Stimulated activated CD8-positive, alpha-beta memory T cell treated with anti-CD3 and anti-CD28 coated beads, Interleukin-7, amount 100 ng/mL, for 48 hours (primary cell): ENCODE data around the gene SLC35F3.

Source experiments
- DNase-seq, 2 donors: peaks; one replicate each; pipeline ENCODE4 v3.0.0-alpha.2; 2020; ENCODE audit warnings: low read depth in 1 of 2; ENCODE audit errors: extremely low read depth in 1 of 2

Gene SLC35F3

DNA sequence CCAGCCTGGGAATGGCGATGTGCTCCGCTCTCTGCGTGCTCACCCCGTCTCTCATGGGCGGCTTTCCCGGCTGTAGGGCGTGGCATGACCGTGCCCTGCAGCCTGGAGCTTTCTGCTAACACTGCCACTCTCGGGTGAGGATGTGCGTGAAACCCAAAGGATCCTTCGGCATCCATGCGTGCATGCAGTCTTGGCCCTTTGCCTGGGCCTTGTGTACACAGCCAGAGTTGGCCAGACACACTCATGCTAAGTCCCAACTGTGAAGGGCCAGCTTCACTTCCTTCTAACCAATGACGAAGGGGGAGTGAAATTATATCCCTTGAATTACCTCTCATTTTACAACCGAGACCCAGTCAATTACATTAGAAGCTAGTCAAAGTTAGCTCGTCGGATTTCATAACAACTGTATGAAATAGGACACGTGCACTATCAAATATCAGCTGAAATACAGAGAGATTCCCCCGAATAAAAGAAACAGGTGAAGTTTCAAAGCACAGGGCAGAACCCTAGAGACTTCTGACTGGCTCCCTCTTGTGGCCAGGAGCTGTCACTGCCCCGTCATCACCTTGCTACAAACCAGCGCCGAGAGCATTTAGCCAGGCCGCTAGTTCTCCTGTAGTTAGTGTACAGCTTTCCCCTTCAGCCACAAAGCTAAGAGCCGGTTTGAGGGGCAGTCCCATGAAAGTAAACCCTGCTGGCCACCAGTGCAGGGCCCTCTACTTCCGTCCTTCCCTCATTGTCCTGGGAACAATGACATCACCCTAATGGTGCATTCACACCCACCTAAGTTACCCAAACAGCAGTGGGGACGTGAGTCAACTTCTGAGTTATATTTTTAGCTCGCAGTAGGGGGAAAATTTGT lies 405.4 kb downstream of the SLC35F3 start:
- peak; percentile 33 to 50 for DNase-seq

DNA sequence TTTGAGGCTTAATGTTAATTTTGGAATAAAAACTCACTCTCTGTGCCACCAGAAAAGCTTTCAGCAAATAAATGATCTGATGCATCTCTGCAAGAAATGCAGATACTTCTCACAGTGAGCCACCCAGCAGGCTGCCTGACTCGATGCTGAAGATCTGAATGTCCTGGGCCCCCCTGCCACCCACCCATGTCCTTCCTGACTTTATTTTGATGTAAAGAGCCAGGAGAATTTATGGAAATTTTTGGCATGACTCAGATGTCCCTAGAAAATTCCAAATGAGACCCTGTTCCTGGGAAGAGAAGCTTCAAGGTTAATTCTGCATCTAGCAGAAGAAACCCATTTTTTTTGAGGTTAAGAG lies 406.0 kb downstream of the SLC35F3 start:
- DNase-seq = no peak

DNA sequence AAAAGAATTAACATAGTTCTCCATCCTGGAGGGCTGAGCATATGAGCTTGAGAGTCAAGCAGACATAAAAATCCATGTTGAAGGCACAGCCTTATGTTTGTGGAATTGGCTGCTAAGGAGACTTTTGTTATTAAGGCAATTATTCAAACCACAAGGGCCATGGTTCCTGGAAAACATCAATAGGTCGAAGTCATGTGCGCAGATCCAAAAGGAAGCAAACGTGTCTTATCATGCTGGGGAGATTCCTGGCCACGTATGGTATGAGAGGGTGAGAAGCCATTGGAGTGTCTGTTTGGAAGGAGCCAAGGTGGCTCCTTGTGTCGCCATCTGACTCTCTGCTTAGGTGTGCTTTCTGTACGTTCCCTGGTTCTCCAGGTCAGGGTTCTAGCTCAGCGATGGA lies 406.9 kb downstream of the SLC35F3 start:
- no peak for DNase-seq

DNA sequence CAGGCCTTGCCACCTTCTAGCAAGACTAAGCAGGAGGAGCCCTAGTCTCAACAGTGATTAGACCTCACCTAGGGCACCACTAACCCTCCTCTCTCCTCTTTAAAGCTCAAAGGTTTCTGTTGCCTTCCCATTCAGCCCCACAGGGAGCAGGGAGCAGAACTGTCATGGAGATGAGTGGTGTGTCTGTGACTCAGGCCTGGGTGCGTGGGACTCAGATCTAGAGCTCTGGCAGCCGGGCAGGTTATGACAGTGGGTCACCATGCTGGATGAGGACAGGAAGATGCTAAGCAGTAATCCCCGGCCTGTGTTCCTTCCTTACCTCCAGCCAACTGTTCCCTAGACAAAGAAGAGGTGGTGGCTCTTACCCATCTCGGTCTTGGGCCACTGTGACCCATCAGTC lies 408.7 kb downstream of the SLC35F3 start:
- no peak for DNase-seq

DNA sequence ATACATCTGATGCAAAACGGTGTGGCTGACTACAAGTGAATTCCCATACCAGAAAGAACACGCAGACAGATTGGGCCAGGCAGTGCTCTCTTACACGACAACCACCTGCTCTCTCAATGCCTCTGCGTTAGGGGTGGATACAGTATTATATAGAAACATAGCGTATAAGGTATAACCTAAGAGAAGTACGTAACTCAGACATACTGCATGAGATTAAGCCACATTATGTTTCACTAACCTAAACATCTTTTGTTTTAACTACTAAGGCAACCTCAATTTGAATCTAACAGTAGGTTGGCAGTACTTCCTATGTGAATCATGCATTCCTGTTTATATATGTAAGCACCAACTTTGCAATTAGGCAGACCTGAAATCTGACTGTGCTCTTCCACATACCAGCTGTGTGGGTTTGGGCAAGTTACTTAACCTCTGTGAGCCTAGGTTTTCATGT lies 410.6 kb downstream of the SLC35F3 start:
- no peak for DNase-seq

DNA sequence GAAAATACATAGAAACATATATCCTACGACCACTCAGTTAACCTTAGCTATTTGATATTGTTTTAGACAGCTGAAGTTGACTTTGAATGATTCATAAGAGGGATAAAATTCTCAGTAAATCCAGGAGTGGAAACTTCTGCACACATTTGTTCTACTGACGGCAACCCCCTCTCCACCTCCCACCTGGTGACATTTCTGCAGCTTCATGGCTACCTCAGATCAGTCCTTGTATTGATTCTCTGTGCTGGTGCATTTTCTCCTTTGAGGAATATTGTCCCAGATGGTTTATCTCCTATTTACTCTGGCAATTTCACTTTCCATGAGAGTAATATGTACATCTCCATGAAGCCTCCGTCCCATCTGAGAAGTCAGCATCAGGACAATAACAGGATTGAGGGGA lies 411.1 kb downstream of the SLC35F3 start:
- no peak for DNase-seq

DNA sequence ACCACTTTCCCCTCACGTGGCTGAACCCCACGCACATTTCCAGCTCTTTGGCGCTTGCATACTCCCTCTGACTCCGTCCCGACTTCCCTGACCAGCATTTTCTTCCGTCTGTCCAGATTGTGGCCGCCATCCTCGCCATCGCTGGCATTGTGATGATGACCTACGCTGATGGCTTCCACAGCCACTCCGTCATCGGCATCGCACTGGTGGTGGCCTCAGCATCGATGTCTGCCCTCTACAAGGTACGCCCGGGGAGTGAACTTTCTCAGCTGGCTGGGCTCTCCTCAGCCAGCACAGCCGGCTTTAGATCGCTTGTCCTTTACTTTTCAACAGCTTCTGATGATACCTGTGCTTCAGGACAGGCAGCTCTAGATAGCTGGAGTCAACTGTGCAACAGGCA lies 412.0 kb downstream of the SLC35F3 start:
- no peak for DNase-seq

DNA sequence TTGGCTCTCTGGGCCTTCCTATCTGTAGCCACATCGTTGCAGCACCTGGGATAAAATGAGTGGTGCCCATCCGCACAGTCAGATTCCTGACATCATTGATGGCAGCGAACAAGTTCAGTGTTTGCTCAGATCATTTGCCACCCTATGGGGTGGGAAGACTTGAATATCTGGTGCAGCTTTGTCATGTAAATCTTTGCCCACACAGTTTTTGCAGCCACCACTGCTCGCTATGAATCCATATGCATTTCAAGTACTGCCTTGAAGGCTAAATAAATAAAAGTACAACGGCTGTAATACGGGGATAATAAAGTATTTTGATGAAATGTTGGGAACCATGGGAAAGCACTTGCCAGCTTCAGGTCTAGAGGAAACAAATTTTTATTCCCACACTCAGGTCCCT lies 412.5 kb downstream of the SLC35F3 start:
- DNase-seq = no peak

DNA sequence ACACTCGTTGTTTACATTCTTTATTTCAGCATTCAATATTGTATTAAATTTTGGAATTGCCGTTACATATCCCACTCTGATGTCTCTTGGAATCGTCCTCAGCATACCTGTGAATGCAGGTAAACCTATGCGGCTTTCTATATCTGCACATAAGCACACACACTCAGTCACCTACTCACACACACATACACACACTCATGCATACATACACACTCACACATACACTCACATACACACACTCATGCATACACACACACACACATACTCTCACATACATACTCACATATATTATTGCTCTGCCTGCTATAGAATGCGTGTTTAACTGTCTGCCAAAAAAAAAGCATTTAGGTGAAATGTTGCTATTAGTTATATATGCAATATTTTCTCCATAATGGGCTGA lies 415.6 kb downstream of the SLC35F3 start:
- no peak for DNase-seq

DNA sequence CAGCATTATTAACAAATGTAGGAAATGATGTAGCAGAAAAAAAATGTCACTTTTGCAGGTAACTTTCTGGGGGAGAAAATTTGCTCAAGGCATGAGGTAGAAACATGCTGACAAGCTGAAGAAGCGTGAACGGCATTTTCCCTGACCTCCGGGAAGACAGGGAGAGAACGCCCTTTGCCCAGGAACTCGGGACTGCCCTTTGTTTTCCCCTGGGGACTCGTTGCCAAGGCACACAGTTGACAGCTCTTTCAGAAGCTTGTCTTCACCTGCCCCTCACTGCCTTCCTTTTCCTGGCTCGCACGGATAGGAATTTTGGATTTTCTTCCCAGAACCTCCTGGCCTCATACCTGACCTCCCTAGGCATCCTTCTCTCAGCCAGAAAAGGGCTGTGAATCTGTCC lies 416.1 kb downstream of the SLC35F3 start:
- no peak for DNase-seq

DNA sequence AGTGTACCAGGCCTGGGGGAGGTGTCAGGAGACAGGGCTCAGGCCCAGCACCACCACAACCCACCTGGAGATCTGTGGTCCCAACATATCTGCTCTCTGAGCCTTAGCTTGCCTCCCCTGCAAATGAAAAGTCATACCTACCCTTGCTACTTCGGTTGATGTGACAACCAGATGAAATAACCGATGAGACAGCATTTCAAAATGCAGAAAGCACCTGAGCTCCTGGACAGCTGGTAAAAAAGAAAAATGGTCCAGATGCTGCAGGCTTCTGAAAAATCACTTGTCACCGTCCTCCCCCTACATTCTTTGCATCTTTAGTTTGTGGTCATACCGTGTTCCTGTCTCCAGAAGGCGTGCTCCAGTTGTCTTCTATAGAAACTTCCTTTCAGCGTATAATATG lies 416.8 kb downstream of the SLC35F3 start:
- DNase-seq = no peak

DNA sequence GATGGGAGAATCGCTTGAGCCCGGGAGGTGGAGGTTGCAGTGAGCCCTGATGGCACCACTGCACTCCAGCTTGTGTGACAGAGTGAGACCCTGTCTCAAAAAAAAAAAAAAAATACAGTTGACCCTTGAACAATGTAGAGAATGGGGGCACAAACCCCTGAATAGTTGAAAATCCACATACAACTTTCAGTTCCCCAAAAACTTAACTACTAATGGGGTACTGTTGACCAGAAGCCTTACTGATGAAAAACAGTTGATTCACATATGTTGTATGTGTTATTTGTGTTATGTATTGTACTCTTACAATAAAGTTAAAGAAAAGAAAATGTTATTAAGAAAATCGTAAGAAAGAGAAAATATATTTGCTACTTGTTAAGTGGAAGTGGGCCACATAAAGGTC lies 417.6 kb downstream of the SLC35F3 start:
- DNase-seq = no peak

DNA sequence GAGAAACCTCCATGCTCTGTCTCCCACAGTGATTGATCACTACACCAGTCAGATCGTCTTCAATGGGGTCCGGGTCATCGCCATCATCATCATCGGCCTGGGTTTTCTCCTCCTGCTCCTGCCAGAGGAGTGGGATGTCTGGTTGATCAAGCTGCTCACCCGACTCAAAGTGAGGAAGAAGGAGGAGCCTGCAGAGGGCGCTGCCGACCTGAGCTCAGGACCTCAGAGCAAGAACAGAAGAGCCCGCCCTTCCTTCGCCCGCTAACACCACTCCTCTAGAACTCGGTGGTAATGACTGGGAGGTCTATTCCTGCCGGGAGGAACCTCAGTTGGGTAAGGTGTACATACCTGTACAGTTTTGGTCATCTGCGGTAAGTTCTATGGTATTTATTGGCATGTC lies 418.5 kb downstream of the SLC35F3 start:
- peak in 1 of 2 donors; percentile 48 for DNase-seq

DNA sequence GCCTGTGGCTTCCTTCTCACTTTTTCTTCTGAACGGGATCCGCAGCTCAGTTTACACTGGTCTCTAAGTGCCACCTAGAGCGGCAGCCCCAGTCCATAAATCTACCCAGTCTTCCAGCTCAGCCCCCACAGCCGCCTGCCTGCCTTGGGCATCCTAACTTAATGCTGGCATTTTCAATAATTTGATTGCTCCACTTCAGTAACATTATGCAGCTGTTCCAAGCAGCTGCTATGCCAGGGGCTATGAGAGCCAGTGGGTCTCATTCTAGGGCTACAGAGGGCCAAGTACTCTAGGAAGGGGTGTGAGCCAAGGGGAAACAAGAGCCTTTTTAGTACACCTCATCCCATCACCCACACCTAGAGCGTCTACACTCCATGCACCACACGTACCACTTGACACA lies 420.3 kb downstream of the SLC35F3 start:
- no peak for DNase-seq

DNA sequence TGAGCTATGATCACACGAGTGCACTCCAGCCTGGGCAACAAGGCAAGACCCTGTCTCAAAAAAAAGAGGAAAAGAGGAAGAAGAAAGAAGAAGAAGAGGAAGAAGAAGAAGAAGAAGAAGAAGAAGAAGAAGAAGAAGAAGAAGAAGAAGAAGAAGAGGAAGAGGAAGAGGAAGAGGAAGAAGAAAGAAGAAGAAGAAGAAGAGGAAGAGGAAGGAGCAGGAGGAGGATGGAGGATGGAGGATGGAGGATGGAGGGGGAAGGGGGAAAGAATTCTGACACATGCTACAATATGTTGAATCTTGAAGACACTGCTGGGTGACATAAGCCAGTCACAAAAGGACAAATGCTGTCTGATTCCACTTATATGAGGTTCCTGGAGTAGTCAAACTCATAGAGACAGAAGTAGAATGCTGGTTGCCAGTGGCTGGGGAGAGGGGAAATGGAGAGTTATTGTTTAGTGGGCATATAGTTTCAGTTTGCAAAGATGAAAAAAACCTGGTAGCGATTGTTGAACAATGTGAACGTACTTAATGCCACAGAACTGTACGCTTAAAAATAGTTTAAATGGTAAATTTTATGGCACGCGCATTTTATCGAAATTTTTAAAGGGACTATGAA lies 421.5 kb downstream of the SLC35F3 start:
- DNase-seq = no peak

DNA sequence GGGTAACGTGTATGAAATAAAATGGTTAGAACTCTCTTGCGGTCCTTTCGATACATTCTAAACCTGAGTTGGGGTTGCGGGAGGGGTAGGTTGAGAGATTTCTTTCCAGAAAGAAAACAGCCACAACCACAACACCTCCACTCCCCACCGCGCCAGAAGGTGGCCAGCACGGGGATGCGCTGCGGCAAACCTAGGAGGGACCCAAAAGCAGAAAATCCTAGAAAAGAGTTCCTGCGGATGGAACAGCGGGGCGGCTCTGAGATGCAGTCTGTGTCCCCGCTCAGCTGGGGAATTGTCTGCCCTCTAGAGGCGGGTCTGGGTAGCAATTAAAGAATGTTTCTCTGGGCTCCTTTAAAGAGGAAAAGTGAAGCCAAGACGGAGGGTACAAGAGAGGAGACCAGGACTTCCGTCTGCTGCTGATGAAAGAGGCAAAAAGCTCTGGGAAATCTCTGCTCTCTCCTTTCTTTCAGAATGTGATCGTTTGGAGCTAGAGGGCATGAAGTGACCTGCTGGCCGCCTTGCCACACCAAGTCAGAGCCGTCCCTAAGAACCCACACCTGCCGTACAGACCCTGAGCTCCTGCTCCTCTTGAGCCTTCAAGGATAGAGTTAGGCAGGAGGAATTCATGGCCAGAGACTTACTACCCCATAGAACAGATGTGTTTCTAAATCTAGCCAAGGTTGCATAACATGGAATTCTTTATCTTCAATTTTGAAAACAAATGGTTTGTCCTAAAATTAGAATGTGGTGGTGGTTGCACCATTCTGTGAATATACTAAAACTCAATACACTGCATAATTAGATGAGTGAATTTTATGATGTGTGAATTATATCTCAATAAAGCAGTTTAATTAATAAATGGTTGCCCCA lies 422.3 kb downstream of the SLC35F3 start:
- peak; percentile 24 to 45 for DNase-seq

DNA sequence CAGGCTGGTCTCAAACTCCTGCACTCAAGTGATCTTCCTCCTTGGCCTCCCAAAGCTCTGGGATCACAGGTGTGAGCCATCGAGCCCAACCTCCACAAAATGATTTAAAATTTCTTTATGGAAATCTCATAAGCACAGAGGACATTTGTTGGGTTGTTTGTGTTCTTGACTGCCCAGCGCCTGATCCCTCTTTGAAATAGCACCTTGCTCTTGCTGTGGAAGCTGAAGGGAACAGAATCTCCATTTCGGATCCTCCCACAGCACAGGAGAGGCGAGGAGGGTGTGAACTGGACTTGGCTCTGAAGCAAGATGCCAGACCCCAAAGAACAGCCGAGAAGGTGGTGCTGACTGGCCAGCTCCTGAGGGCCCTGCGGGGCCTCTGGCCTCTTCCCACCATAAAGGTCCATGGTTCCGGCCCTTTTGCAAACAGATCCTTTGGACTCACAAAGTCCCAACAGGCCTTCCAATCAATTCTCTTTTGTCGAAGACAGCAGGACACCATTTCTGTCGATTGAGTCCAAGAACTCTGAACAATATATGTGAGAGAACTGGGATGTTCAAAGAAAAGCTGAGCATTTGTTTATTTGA lies 423.2 kb downstream of the SLC35F3 start:
- no peak for DNase-seq

DNA sequence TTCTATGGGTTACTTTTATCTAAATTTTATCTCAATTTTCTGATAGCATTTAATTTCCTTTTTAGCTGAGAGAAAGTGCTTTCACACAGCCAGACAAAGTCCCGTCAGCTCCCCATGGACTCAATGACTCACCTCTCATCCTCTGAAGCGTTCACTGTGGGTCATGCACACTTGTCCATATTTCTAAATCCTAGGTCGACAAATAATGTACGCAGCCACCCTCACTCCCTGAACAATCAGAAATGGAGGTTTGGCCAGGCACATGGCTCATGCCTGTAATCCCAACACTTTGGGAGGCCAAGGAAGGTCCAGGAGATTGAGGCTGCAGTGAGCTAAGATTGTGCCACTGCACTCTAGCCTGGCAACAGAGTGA lies 426.4 kb downstream of the SLC35F3 start:
- DNase-seq = no peak

DNA sequence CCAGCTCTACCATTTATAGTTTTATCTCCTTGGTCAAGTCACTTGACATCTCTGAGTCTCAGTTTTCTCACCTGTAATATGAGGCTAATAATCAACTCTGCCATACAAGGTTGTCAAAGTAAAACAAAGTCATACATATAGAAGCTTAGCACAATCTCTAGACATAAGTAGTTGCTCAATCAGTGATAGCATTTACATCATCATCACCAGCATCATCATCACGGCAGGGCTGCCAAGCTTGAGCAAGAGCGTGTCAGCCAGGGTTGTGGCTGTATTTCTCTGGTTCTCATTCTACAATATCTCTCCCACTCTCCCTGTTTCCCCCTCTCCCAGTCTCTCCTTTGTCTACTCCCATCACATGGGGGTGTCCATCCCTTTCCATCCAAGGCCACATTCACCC lies 427.0 kb downstream of the SLC35F3 start:
- DNase-seq = no peak

DNA sequence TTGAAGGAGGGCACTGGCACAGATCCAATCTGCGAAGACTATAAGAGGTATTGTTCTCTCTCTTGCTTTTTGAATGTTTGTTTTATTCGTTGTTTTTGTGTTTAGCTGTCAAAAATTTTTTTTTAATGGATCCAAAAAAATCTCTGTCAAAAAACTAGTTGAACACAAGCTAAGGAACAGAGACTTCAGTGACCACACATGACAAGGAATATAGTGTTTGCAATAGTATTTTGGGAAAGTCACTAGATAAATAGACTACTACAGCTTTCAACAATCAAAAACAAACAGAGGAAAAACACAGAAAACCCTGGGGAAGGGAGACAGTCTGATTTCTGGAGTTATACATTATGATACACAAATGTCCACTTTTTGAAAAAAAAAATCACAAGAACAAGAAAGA lies 431.9 kb downstream of the SLC35F3 start:
- no peak for DNase-seq

DNA sequence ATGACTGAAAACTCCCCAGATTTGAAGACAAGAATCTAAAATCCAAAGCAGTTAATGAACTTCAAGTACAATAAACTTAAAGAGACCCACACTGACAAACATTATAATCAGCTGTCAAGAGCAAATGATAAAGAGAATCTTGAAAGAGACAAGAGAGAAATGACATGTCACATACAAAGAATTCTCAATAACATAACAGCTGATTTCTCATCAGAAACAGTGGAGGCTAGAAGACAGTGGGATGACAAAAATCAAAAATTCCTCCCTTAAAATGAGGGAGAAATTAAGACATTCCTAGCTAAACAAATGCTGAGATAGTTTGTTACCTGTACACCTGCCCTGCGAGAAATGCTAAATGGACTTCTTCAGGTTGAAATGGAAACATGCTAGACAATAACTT lies 432.8 kb downstream of the SLC35F3 start:
- DNase-seq = no peak
